ENCODE data around the gene CYSTM1.

GRCh38 chr5:140178482-140179116, 3.6 kb downstream of the CYSTM1 start:
- TF ChIP-seq TAF1 (IDR thresholded peaks at IDR 0.05; ENCODE audit: low read depth, low read length) (no peak), POLR2AphosphoS5 (IDR thresholded peaks at IDR 0.05; ENCODE audit: low read depth, low read length) (no peak), POLR2A (IDR thresholded peaks at IDR 0.05; ENCODE audit: low read depth, low read length) (no peak), SPI1 (IDR thresholded peaks at IDR 0.05; ENCODE audit: low read depth, low read length) (no peak), POU2F2 (IDR thresholded peaks at IDR 0.05; ENCODE audit: low read depth, low read length) (no peak)
